ENCODE results near the gene EIF4E3. TPM values are rescaled to one million over a fixed set of nuclear protein-coding genes. Genes with fewer than 3 reads are reported as not detected.
A peak's percentile ranks its signal among the peaks of the same experiment; 100 is the strongest.

The EIF4E3 gene
- total and polyA plus RNA-seq, 5 donors from 2014 or later: 27.8 to 101 (median 80.6) TPM

GRCh38 chr3:71733319-71733718 is 8.1 kb upstream of the EIF4E3 start:
- Mint-ChIP-seq H3K36me3 (peaks cover 5% of the 10 kb centered on the region), H3K27ac (no peak overlapping the region), H3K9me3 (peaks cover 0 to 14% (median 6%) of the 10 kb centered on the region in 7 donors), H3K27me3 (peaks cover 16% of the 10 kb centered on the region), H3K4me3 (no peak overlapping the region), H3K4me1 (peaks cover 0 to 30% (median 19%) of the 10 kb centered on the region in 4 donors)
- H3K27ac ChIP-seq (ENCODE audit: insufficient read depth, low read length, poor library complexity, severe bottlenecking): no peak overlapping the region
- H3K36me3 ChIP-seq (ENCODE audit: control insufficient read depth, insufficient read depth, low read length): no peaks in the 10 kb centered on the region
- peaks cover 21% of the 10 kb centered on the region for H3K4me1 ChIP-seq (ENCODE audit: control insufficient read depth, insufficient read depth, low read length, poor library complexity, severe bottlenecking)
- H3K9me3 ChIP-seq (ENCODE audit: control insufficient read depth in 2 of 2, low read length in 2 of 2): peaks cover 4 to 5% of the 10 kb centered on the region in 2 experiments
- peaks cover 5% of the 10 kb centered on the region for H3K27me3 ChIP-seq (ENCODE audit: control insufficient read depth, insufficient read depth, low read length)
- H3K4me3 ChIP-seq (ENCODE audit: low read depth, low read length): no peak overlapping the region
- ATAC-seq (ENCODE audit: low read depth in 2 of 2) (no peak), DNase-seq (no peak)

GRCh38 chr3:71732637-71733036 is 7.4 kb upstream of the EIF4E3 start:
- Histone ChIP-seq H3K9me3 (ENCODE audit: control insufficient read depth in 2 of 2, low read length in 2 of 2) (peaks cover under 1 to 3% of the 10 kb centered on the region in 2 experiments), H3K27me3 (ENCODE audit: control insufficient read depth, insufficient read depth, low read length) (peaks cover 5% of the 10 kb centered on the region), H3K36me3 (ENCODE audit: control insufficient read depth, insufficient read depth, low read length) (no peaks in the 10 kb centered on the region), H3K27ac (ENCODE audit: insufficient read depth, low read length, poor library complexity, severe bottlenecking) (no peak overlapping the region), H3K4me1 (ENCODE audit: control insufficient read depth, insufficient read depth, low read length, poor library complexity, severe bottlenecking) (peaks cover 22% of the 10 kb centered on the region), H3K4me3 (ENCODE audit: low read depth, low read length) (no peak overlapping the region)
- H3K27ac Mint-ChIP-seq: no peak overlapping the region
- peaks cover 9% of the 10 kb centered on the region for H3K27me3 Mint-ChIP-seq
- no peak for ATAC-seq (ENCODE audit: low read depth in 2 of 2)
- peaks cover 5% of the 10 kb centered on the region for H3K36me3 Mint-ChIP-seq
- no peak for DNase-seq
- no peak overlapping the region for H3K4me3 Mint-ChIP-seq
- H3K4me1 Mint-ChIP-seq: peaks cover 0 to 33% (median 22%) of the 10 kb centered on the region in 4 donors
- peaks cover 0 to 11% (median 3%) of the 10 kb centered on the region in 7 donors for H3K9me3 Mint-ChIP-seq

- H3K36me3 ChIP-seq (ENCODE audit: control insufficient read depth, insufficient read depth, low read length): no peaks in the 10 kb centered on the region
- Mint-ChIP-seq H3K9me3 (peaks cover 0 to 1% (median 0%) of the 10 kb centered on the region in 7 donors), H3K27me3 (no peaks in the 10 kb centered on the region), H3K4me3 (peak overlapping the region in 3 of 4 donors; percentile 13 to 55 (median 45)), H3K36me3 (no peaks in the 10 kb centered on the region), H3K27ac (peak overlapping the region; percentile 38 to 81 (median 54)), H3K4me1 (peaks cover 16 to 56% (median 41%) of the 10 kb centered on the region in 4 donors)
- H3K9me3 ChIP-seq (ENCODE audit: control insufficient read depth in 2 of 2, low read length in 2 of 2): no peaks in the 10 kb centered on the region
- peak in 2 of 3 donors; percentile 27 for DNase-seq
- H3K27ac ChIP-seq (ENCODE audit: insufficient read depth, low read length, poor library complexity, severe bottlenecking): no peak overlapping the region
- peak overlapping the region; percentile 22 for H3K4me3 ChIP-seq (ENCODE audit: low read depth, low read length)
- no peak for ATAC-seq (ENCODE audit: low read depth in 2 of 2)
- H3K4me1 ChIP-seq (ENCODE audit: control insufficient read depth, insufficient read depth, low read length, poor library complexity, severe bottlenecking): peaks cover 42% of the 10 kb centered on the region
- H3K27me3 ChIP-seq (ENCODE audit: control insufficient read depth, insufficient read depth, low read length): no peaks in the 10 kb centered on the region
Observed at GRCh38 chr3:71728632-71729342, 3.6 kb upstream of the EIF4E3 start.

GRCh38 chr3:71726146-71726545 is 944 bp upstream of the EIF4E3 start:
- H3K36me3 ChIP-seq (ENCODE audit: control insufficient read depth, insufficient read depth, low read length): no peaks in the 10 kb centered on the region
- peaks cover 0 to 1% (median 0%) of the 10 kb centered on the region in 7 donors for H3K9me3 Mint-ChIP-seq
- no peaks in the 10 kb centered on the region for H3K9me3 ChIP-seq (ENCODE audit: control insufficient read depth in 2 of 2, low read length in 2 of 2)
- no peaks in the 10 kb centered on the region for H3K27me3 ChIP-seq (ENCODE audit: control insufficient read depth, insufficient read depth, low read length)
- ATAC-seq (ENCODE audit: low read depth in 2 of 2) (peak; percentile 11 to 20), DNase-seq (peak; percentile 47 to 78 (median 49))
- peaks cover 5% of the 10 kb centered on the region for H3K36me3 Mint-ChIP-seq
- H3K27ac Mint-ChIP-seq: peak overlapping the region; percentile 93 to 98 (median 94)
- H3K27me3 Mint-ChIP-seq: no peaks in the 10 kb centered on the region
- H3K4me1 Mint-ChIP-seq: peaks cover 24 to 80% (median 66%) of the 10 kb centered on the region in 4 donors
- peak overlapping the region; percentile 88 to 97 (median 96) for H3K4me3 Mint-ChIP-seq
- peaks cover 67% of the 10 kb centered on the region for H3K4me1 ChIP-seq (ENCODE audit: control insufficient read depth, insufficient read depth, low read length, poor library complexity, severe bottlenecking)
- peak overlapping the region; percentile 80 for H3K27ac ChIP-seq (ENCODE audit: insufficient read depth, low read length, poor library complexity, severe bottlenecking)
- peak overlapping the region; percentile 92 for H3K4me3 ChIP-seq (ENCODE audit: low read depth, low read length)

DNA sequence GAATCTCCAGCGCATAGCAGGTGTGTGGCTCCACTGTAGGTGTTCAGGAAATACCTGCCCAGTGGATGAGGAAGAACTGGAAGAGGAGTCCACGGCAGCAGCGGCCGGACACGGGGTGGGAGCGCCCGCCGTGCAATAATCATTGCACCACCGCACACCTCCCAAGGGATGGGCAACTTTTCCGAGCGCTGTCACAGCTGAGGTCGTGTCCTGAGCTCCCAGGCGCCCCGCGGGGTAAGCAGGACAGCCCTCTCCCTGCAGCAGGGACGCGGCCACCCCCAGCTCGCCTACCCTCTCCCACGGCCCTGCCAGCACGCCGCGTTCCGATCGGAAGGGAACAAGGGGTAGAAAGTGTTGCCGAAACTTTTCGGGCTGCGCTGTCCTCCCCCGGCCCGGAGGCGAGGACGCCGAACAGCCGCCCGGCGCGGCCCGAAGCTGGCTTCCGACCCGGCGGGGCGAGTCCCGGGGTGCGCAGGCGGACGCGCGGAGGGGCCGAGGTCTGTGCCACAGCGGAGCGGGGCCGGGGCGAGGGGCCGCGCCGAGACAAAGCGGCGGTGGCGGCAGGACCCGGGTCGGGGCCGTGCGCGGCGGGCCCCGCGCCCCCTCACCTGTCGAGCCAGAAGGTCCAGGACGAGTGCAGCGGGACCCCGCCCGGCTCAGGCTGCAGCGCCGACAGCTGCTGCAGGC is 475 bp downstream of the EIF4E3 start:
- Histone ChIP-seq H3K4me3 (ENCODE audit: low read depth, low read length) (peak overlapping the region; percentile 97), H3K27ac (ENCODE audit: insufficient read depth, low read length, poor library complexity, severe bottlenecking) (peak overlapping the region; percentile 84), H3K27me3 (ENCODE audit: control insufficient read depth, insufficient read depth, low read length) (no peaks in the 10 kb centered on the region), H3K36me3 (ENCODE audit: control insufficient read depth, insufficient read depth, low read length) (no peaks in the 10 kb centered on the region), H3K4me1 (ENCODE audit: control insufficient read depth, insufficient read depth, low read length, poor library complexity, severe bottlenecking) (peaks cover 74% of the 10 kb centered on the region), H3K9me3 (ENCODE audit: control insufficient read depth in 2 of 2, low read length in 2 of 2) (no peaks in the 10 kb centered on the region)
- peaks cover 0 to 2% (median 0%) of the 10 kb centered on the region in 7 donors for H3K9me3 Mint-ChIP-seq
- ATAC-seq (ENCODE audit: low read depth in 2 of 2): peak; percentile 9 to 11
- no peaks in the 10 kb centered on the region for H3K27me3 Mint-ChIP-seq
- peaks cover 13% of the 10 kb centered on the region for H3K36me3 Mint-ChIP-seq
- peak in 2 of 3 donors; percentile 42 to 47 for DNase-seq
- H3K27ac Mint-ChIP-seq: peak overlapping the region; percentile 96 to 98 (median 96)
- H3K4me1 Mint-ChIP-seq: peaks cover 24 to 77% (median 66%) of the 10 kb centered on the region in 4 donors
- peak overlapping the region; percentile 94 to 99 (median 96) for H3K4me3 Mint-ChIP-seq

DNA sequence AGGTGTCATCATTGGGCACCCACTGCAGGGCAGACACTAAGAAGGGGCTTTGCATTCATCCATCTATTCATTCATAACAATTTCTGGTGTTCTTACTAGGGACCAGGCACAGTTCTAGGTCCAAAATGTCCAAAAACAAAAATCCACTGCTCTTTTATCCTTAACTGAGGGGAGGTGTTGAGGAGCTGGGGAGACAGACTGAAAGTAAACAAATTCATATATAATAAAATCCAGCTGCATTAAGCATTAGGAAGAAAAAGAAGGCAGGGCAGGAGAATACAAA is 1.1 kb downstream of the EIF4E3 start:
- peak overlapping the region; percentile 84 for H3K27ac ChIP-seq (ENCODE audit: insufficient read depth, low read length, poor library complexity, severe bottlenecking)
- peaks cover 27 to 77% (median 67%) of the 10 kb centered on the region in 4 donors for H3K4me1 Mint-ChIP-seq
- H3K4me3 ChIP-seq (ENCODE audit: low read depth, low read length): peak overlapping the region; percentile 97
- peak overlapping the region; percentile 96 to 98 (median 96) for H3K27ac Mint-ChIP-seq
- peak overlapping the region; percentile 94 to 99 (median 96) for H3K4me3 Mint-ChIP-seq
- H3K27me3 ChIP-seq (ENCODE audit: control insufficient read depth, insufficient read depth, low read length): no peaks in the 10 kb centered on the region
- H3K36me3 Mint-ChIP-seq: peaks cover 13% of the 10 kb centered on the region
- peaks cover 0 to 2% (median 0%) of the 10 kb centered on the region in 7 donors for H3K9me3 Mint-ChIP-seq
- H3K9me3 ChIP-seq (ENCODE audit: control insufficient read depth in 2 of 2, low read length in 2 of 2): no peaks in the 10 kb centered on the region
- ATAC-seq (ENCODE audit: low read depth in 2 of 2): no peak
- H3K36me3 ChIP-seq (ENCODE audit: control insufficient read depth, insufficient read depth, low read length): no peaks in the 10 kb centered on the region
- DNase-seq: no peak
- no peaks in the 10 kb centered on the region for H3K27me3 Mint-ChIP-seq
- peaks cover 73% of the 10 kb centered on the region for H3K4me1 ChIP-seq (ENCODE audit: control insufficient read depth, insufficient read depth, low read length, poor library complexity, severe bottlenecking)

DNA sequence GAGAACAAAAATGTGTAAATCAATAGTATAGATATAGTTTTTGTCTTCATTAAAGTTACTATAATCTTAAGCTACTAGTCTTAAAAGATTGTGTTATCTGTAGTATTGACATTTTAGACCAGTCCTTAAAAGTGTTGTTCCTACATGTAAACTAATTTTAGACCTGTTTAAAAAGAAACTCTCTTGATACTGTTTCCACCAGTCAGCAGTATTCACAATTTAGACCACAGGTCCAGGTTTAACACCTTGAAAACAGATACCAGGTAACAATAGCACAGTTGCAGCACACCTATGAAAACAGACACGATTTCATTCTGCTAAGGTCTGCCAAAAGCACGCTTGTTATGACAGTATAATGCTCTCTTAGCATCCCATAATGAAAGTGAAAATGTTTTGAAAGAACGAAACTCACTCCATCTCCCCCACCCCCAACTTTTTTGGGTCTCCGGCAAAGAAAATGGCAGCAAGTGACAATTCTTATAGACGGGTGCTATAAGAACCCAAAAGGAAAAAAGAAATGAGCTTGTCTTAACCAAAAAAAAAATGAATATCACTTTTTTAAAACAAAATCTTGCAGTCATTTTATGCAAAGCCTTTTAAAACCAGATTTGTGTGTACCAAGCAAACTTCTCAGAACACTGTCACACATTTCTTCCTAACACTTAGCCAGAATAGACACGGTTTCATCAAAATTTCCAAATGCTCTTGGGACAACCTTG is 1.6 kb downstream of the EIF4E3 start:
- H3K4me3 Mint-ChIP-seq: peak overlapping the region; percentile 94 to 99 (median 96)
- peaks cover 0 to 2% (median 0%) of the 10 kb centered on the region in 7 donors for H3K9me3 Mint-ChIP-seq
- peak overlapping the region; percentile 97 for H3K4me3 ChIP-seq (ENCODE audit: low read depth, low read length)
- H3K36me3 Mint-ChIP-seq: peaks cover 17% of the 10 kb centered on the region
- peak; percentile 63 for ATAC-seq (ENCODE audit: low read depth in 2 of 2)
- peak; percentile 45 to 92 (median 76) for DNase-seq
- peaks cover 30 to 77% (median 68%) of the 10 kb centered on the region in 4 donors for H3K4me1 Mint-ChIP-seq
- H3K27ac Mint-ChIP-seq: peak overlapping the region; percentile 96 to 98 (median 96)
- H3K4me1 ChIP-seq (ENCODE audit: control insufficient read depth, insufficient read depth, low read length, poor library complexity, severe bottlenecking): peaks cover 73% of the 10 kb centered on the region
- H3K27ac ChIP-seq (ENCODE audit: insufficient read depth, low read length, poor library complexity, severe bottlenecking): peak overlapping the region; percentile 84
- H3K36me3 ChIP-seq (ENCODE audit: control insufficient read depth, insufficient read depth, low read length): no peaks in the 10 kb centered on the region
- no peaks in the 10 kb centered on the region for H3K9me3 ChIP-seq (ENCODE audit: control insufficient read depth in 2 of 2, low read length in 2 of 2)
- no peaks in the 10 kb centered on the region for H3K27me3 Mint-ChIP-seq
- no peaks in the 10 kb centered on the region for H3K27me3 ChIP-seq (ENCODE audit: control insufficient read depth, insufficient read depth, low read length)

All from CD4-positive, CD25-positive, alpha-beta regulatory T cell (primary cell).